ENCODE measurements around the gene MRPL24.
A peak's percentile ranks its signal among the peaks of the same experiment; 100 is the strongest.

The MRPL24 gene

DNA sequence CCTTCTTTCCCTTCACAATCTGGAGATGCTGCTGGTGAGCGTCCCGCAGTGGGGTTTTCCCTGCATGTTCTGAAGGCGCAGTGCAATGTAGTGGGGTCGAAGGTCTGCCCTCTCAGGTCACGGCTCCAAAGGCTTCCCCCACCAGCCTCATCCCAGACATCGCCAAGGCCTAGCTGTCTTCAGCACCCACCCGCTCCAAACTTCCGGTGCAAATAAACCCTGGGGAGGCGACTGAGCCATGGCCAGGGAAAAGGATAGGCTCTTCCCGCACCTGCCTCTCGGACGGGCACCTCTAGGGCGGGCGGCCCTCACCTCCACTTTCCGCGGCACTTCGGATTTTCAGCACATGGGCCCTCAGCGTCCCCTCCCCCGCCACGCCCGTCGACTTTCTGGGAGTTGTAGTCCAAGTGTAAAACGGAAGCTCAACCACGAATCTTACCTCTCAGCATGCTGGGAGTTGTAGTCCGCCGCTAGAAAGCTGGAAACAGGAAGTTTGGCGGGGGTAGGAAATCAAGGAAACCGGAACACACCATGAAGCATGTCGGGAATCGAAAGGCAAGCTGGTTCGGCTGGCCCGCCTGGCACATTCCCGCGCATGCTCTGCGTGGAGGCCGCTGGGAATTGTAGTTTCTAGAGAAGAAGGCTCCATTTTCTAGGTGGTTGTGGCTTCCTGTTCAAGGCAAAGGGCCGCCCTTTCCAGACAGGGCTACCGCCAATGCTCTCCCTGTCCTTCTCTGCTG lies at the start of gene MRPL24:
TSS of gene MRPL24 (minus strand) at position 348 of the 740 bp plus-strand sequence. CDS start 2,384 bp downstream, outside the sequence.
- peak within 1 kb of the TSS; percentile 67 for H3K4me2 ChIP-seq (ENCODE audit: low read depth, low read length)
- peak within 1 kb of the TSS; percentile 81 for H3K27ac ChIP-seq (ENCODE audit: low read length)
- peaks cover 56% of the 10 kb centered on the region for H3F3A ChIP-seq (ENCODE audit: insufficient read depth, low read length)
- H3K36me3 ChIP-seq (replicated peaks; ENCODE audit: insufficient read depth, low read length), result no peaks in the 10 kb centered on the region
- no peaks in the 10 kb centered on the region for H3K9me3 ChIP-seq (replicated peaks; ENCODE audit: insufficient read depth, low read length)
- peak within 1 kb of the TSS; percentile 80 for H3K4me3 ChIP-seq (ENCODE audit: low read length)
- peak within 1 kb of the TSS; percentile 47 for H2AFZ ChIP-seq (ENCODE audit: low read length)
- no peaks in the 10 kb centered on the region for H3K27me3 ChIP-seq (replicated peaks; ENCODE audit: insufficient read depth, low read length)
- H3K9me2 ChIP-seq (replicated peaks; ENCODE audit: insufficient read depth, low read length), result no peaks in the 10 kb centered on the region
- peak; percentile 100 for DNase-seq
- peaks cover 23% of the 10 kb centered on the region for H3K4me1 ChIP-seq (ENCODE audit: low read length)
- TF ChIP-seq, protein P1, sequence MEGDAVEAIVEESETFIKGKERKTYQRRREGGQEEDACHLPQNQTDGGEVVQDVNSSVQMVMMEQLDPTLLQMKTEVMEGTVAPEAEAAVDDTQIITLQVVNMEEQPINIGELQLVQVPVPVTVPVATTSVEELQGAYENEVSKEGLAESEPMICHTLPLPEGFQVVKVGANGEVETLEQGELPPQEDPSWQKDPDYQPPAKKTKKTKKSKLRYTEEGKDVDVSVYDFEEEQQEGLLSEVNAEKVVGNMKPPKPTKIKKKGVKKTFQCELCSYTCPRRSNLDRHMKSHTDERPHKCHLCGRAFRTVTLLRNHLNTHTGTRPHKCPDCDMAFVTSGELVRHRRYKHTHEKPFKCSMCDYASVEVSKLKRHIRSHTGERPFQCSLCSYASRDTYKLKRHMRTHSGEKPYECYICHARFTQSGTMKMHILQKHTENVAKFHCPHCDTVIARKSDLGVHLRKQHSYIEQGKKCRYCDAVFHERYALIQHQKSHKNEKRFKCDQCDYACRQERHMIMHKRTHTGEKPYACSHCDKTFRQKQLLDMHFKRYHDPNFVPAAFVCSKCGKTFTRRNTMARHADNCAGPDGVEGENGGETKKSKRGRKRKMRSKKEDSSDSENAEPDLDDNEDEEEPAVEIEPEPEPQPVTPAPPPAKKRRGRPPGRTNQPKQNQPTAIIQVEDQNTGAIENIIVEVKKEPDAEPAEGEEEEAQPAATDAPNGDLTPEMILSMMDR (IDR thresholded peaks at IDR 0.05; ENCODE audit: low read length), result no peak
- no peak for TF ChIP-seq EZH2 (optimal IDR thresholded peaks at IDR 0.05; ENCODE audit: low read depth, low read length)
- no peak for TF ChIP-seq EZH2phosphoT487 (IDR thresholded peaks at IDR 0.05; ENCODE audit: low read length)
- peaks cover 47% of the 10 kb centered on the region for H3K79me2 ChIP-seq (ENCODE audit: low read length)
- H3K9ac ChIP-seq (ENCODE audit: low read length), result peak within 1 kb of the TSS; percentile 78
- no peaks in the 10 kb centered on the region for H4K20me1 ChIP-seq (ENCODE audit: insufficient read depth, low read length)

GRCh38 chr1:156789621-156790318 lies 48.9 kb upstream of the MRPL24 start:
- no peak for TF ChIP-seq EZH2 (optimal IDR thresholded peaks at IDR 0.05; ENCODE audit: low read depth, low read length)
- no peak for TF ChIP-seq EZH2phosphoT487 (IDR thresholded peaks at IDR 0.05; ENCODE audit: low read length)
- TF ChIP-seq, protein P1 (IDR thresholded peaks at IDR 0.05; ENCODE audit: low read length), result no peak
- no peak overlapping the region for H2AFZ ChIP-seq (ENCODE audit: low read length)
- no peak overlapping the region for H3K27ac ChIP-seq (ENCODE audit: low read length)
- no peaks in the 10 kb centered on the region for H3K27me3 ChIP-seq (replicated peaks; ENCODE audit: insufficient read depth, low read length)
- DNase-seq, result no peak
- H3K4me3 ChIP-seq (ENCODE audit: low read length), result no peak overlapping the region
- H3K79me2 ChIP-seq (ENCODE audit: low read length), result peaks cover 10% of the 10 kb centered on the region
- H3K9ac ChIP-seq (ENCODE audit: low read length), result no peak overlapping the region
- H3K9me3 ChIP-seq (replicated peaks; ENCODE audit: insufficient read depth, low read length), result no peaks in the 10 kb centered on the region
- no peaks in the 10 kb centered on the region for H4K20me1 ChIP-seq (ENCODE audit: insufficient read depth, low read length)
- H3K4me2 ChIP-seq (ENCODE audit: low read depth, low read length), result no peak overlapping the region
- H3K9me2 ChIP-seq (replicated peaks; ENCODE audit: insufficient read depth, low read length), result no peaks in the 10 kb centered on the region
- H3K36me3 ChIP-seq (replicated peaks; ENCODE audit: insufficient read depth, low read length), result peaks cover 4% of the 10 kb centered on the region
- no peaks in the 10 kb centered on the region for H3K4me1 ChIP-seq (ENCODE audit: low read length)
- peaks cover 5% of the 10 kb centered on the region; the same call in 1 of the 2 replicates for H3F3A ChIP-seq (ENCODE audit: insufficient read depth, low read length)

GRCh38 chr1:156788136-156788535 lies 47.2 kb upstream of the MRPL24 start:
- no peak overlapping the region for H3K4me3 ChIP-seq (ENCODE audit: low read length)
- H3K36me3 ChIP-seq (replicated peaks; ENCODE audit: insufficient read depth, low read length), result peaks cover 6% of the 10 kb centered on the region; the same call in 1 of the 2 replicates
- H3K27ac ChIP-seq (ENCODE audit: low read length), result no peak overlapping the region
- peaks cover 21% of the 10 kb centered on the region for H3K79me2 ChIP-seq (ENCODE audit: low read length)
- H3K4me1 ChIP-seq (ENCODE audit: low read length), result no peaks in the 10 kb centered on the region
- H3F3A ChIP-seq (ENCODE audit: insufficient read depth, low read length), result no peaks in the 10 kb centered on the region
- TF ChIP-seq, protein P1 (IDR thresholded peaks at IDR 0.05; ENCODE audit: low read length), result no peak
- TF ChIP-seq EZH2 (optimal IDR thresholded peaks at IDR 0.05; ENCODE audit: low read depth, low read length), result no peak
- no peak for TF ChIP-seq EZH2phosphoT487 (IDR thresholded peaks at IDR 0.05; ENCODE audit: low read length)
- no peak overlapping the region for H2AFZ ChIP-seq (ENCODE audit: low read length)
- no peaks in the 10 kb centered on the region for H3K27me3 ChIP-seq (replicated peaks; ENCODE audit: insufficient read depth, low read length)
- H3K9me2 ChIP-seq (replicated peaks; ENCODE audit: insufficient read depth, low read length), result no peaks in the 10 kb centered on the region
- no peaks in the 10 kb centered on the region for H3K9me3 ChIP-seq (replicated peaks; ENCODE audit: insufficient read depth, low read length)
- no peak overlapping the region for H3K9ac ChIP-seq (ENCODE audit: low read length)
- no peak for DNase-seq
- H3K4me2 ChIP-seq (ENCODE audit: low read depth, low read length), result no peak overlapping the region
- H4K20me1 ChIP-seq (ENCODE audit: insufficient read depth, low read length), result no peaks in the 10 kb centered on the region

Measured in MM.1S (cell line).